ENCODE data around the gene MCM8.

MCM8 gene

GRCh38 chr20:5928836-5929715, 21.4 kb upstream of the MCM8 start:
- no peak overlapping the region for H3K9ac ChIP-seq (ENCODE audit: low read depth, low read length, poor library complexity)
- no peak overlapping the region for H4K8ac ChIP-seq (ENCODE audit: low read depth, low read length)
- no peaks in the 10 kb centered on the region for H3K79me1 ChIP-seq (ENCODE audit: low read depth, low read length)
- H3K9me3 ChIP-seq (replicated peaks in 1 of 2; ENCODE audit: control insufficient read depth in 2 of 2, insufficient read depth in 1 of 2, low read depth in 1 of 2, low read length in 2 of 2) = no peaks in the 10 kb centered on the region
- H3K4me2 ChIP-seq (ENCODE audit: insufficient read depth, low read length, poor library complexity, severe bottlenecking) = no peak overlapping the region
- no peak overlapping the region for H2AK5ac ChIP-seq (ENCODE audit: low read depth, low read length)
- H3K23ac ChIP-seq (ENCODE audit: low read depth, low read length, poor library complexity) = no peak overlapping the region
- no peak overlapping the region for H3K18ac ChIP-seq (ENCODE audit: low read length)
- H2BK5ac ChIP-seq (ENCODE audit: low read length) = no peak overlapping the region
- no peaks in the 10 kb centered on the region for H3K36me3 ChIP-seq (replicated peaks in 1 of 2; ENCODE audit: control insufficient read depth in 2 of 2, insufficient read depth in 2 of 2, low read length in 2 of 2)
- peaks cover 0 to 4% (median 0%) of the 10 kb centered on the region in 3 experiments for H3K27me3 ChIP-seq (ENCODE audit: control insufficient read depth in 3 of 3, insufficient read depth in 3 of 3, low read depth in 1 of 3, low read length in 3 of 3)
- H2BK15ac ChIP-seq (ENCODE audit: low read length) = no peak overlapping the region
- H3K14ac ChIP-seq (ENCODE audit: low read length) = no peak overlapping the region
- no peak overlapping the region for H2AFZ ChIP-seq (ENCODE audit: low read length)
- no peak for DNase-seq (ENCODE audit: low spot score)
- H3K4ac ChIP-seq (ENCODE audit: low read length) = no peak overlapping the region
- no CpG with 5 or more reads among the region's 8 CpGs for WGBS, 2 donors (ENCODE audit: extremely low coverage in 2 of 2, insufficient read length in 2 of 2, insufficient replicate concordance in 1 of 2)
- no peak overlapping the region for H3K4me3 ChIP-seq (ENCODE audit: low read length in 2 of 2)
- H2BK120ac ChIP-seq (ENCODE audit: low read depth, low read length) = no peak overlapping the region
- no peaks in the 10 kb centered on the region for H3K4me1 ChIP-seq (ENCODE audit: control insufficient read depth in 2 of 2, insufficient read depth in 1 of 2, low read depth in 1 of 2, low read length in 2 of 2)
- H2BK12ac ChIP-seq (ENCODE audit: low read length) = no peak overlapping the region
- no peak overlapping the region for H3K27ac ChIP-seq (replicated peaks; ENCODE audit: low read length)
- H4K91ac ChIP-seq (ENCODE audit: low read depth, low read length, poor library complexity) = no peak overlapping the region

- H2BK120ac ChIP-seq (ENCODE audit: low read depth, low read length) = no peak overlapping the region
- H3K9me3 ChIP-seq (replicated peaks in 1 of 2; ENCODE audit: control insufficient read depth in 2 of 2, insufficient read depth in 1 of 2, low read depth in 1 of 2, low read length in 2 of 2) = no peaks in the 10 kb centered on the region
- no peak overlapping the region for H3K4me3 ChIP-seq (ENCODE audit: low read length in 2 of 2)
- H2AFZ ChIP-seq (ENCODE audit: low read length) = no peak overlapping the region
- H3K18ac ChIP-seq (ENCODE audit: low read length) = no peak overlapping the region
- H4K91ac ChIP-seq (ENCODE audit: low read depth, low read length, poor library complexity) = no peak overlapping the region
- no peak for DNase-seq (ENCODE audit: low spot score)
- no peak overlapping the region for H4K8ac ChIP-seq (ENCODE audit: low read depth, low read length)
- H3K14ac ChIP-seq (ENCODE audit: low read length) = no peak overlapping the region
- no CpG with 5 or more reads among the region's 3 CpGs for WGBS, 2 donors (ENCODE audit: extremely low coverage in 2 of 2, insufficient read length in 2 of 2, insufficient replicate concordance in 1 of 2)
- H3K36me3 ChIP-seq (replicated peaks in 1 of 2; ENCODE audit: control insufficient read depth in 2 of 2, insufficient read depth in 2 of 2, low read length in 2 of 2) = no peaks in the 10 kb centered on the region
- no peak overlapping the region for H2AK5ac ChIP-seq (ENCODE audit: low read depth, low read length)
- no peak overlapping the region for H3K4me2 ChIP-seq (ENCODE audit: insufficient read depth, low read length, poor library complexity, severe bottlenecking)
- no peak overlapping the region for H2BK15ac ChIP-seq (ENCODE audit: low read length)
- H2BK5ac ChIP-seq (ENCODE audit: low read length) = no peak overlapping the region
- H3K4ac ChIP-seq (ENCODE audit: low read length) = no peak overlapping the region
- H3K4me1 ChIP-seq (ENCODE audit: control insufficient read depth in 2 of 2, insufficient read depth in 1 of 2, low read depth in 1 of 2, low read length in 2 of 2) = no peaks in the 10 kb centered on the region
- H3K23ac ChIP-seq (ENCODE audit: low read depth, low read length, poor library complexity) = no peak overlapping the region
- H2BK12ac ChIP-seq (ENCODE audit: low read length) = no peak overlapping the region
- H3K79me1 ChIP-seq (ENCODE audit: low read depth, low read length) = no peaks in the 10 kb centered on the region
- no peak overlapping the region for H3K9ac ChIP-seq (ENCODE audit: low read depth, low read length, poor library complexity)
- H3K27ac ChIP-seq (replicated peaks; ENCODE audit: low read length) = no peak overlapping the region
- peaks cover 0 to 4% (median 0%) of the 10 kb centered on the region in 3 experiments for H3K27me3 ChIP-seq (ENCODE audit: control insufficient read depth in 3 of 3, insufficient read depth in 3 of 3, low read depth in 1 of 3, low read length in 3 of 3)
Measured at GRCh38 chr20:5931411-5931810, 19.0 kb upstream of the MCM8 start.

- DNase-seq (ENCODE audit: low spot score) = no peak
- H2AFZ ChIP-seq (ENCODE audit: low read length) = no peak overlapping the region
Measured at GRCh38 chr20:5932796-5933195, 17.7 kb upstream of the MCM8 start.

GRCh38 chr20:5933802-5934436, 16.5 kb upstream of the MCM8 start:
- no peak overlapping the region for H2BK120ac ChIP-seq (ENCODE audit: low read depth, low read length)
- H3K4me1 ChIP-seq (ENCODE audit: control insufficient read depth in 2 of 2, insufficient read depth in 1 of 2, low read depth in 1 of 2, low read length in 2 of 2) = no peaks in the 10 kb centered on the region
- DNase-seq (ENCODE audit: low spot score) = no peak

More at GRCh38 chr20:5932796-5933195, 17.7 kb upstream of the MCM8 start:
- no peak overlapping the region for H2AK5ac ChIP-seq (ENCODE audit: low read depth, low read length)
- no peaks in the 10 kb centered on the region for H3K9me3 ChIP-seq (replicated peaks in 1 of 2; ENCODE audit: control insufficient read depth in 2 of 2, insufficient read depth in 1 of 2, low read depth in 1 of 2, low read length in 2 of 2)
- H3K36me3 ChIP-seq (replicated peaks in 1 of 2; ENCODE audit: control insufficient read depth in 2 of 2, insufficient read depth in 2 of 2, low read length in 2 of 2) = peaks cover 0 to 6% of the 10 kb centered on the region in 2 donors
- no peaks in the 10 kb centered on the region for H3K79me1 ChIP-seq (ENCODE audit: low read depth, low read length)
- H3K27ac ChIP-seq (replicated peaks; ENCODE audit: low read length) = no peak overlapping the region
- H3K4me2 ChIP-seq (ENCODE audit: insufficient read depth, low read length, poor library complexity, severe bottlenecking) = no peak overlapping the region
- no peak overlapping the region for H3K4ac ChIP-seq (ENCODE audit: low read length)
- no peak overlapping the region for H3K4me3 ChIP-seq (ENCODE audit: low read length in 2 of 2)
- no peaks in the 10 kb centered on the region for H3K4me1 ChIP-seq (ENCODE audit: control insufficient read depth in 2 of 2, insufficient read depth in 1 of 2, low read depth in 1 of 2, low read length in 2 of 2)
- no peak overlapping the region for H4K8ac ChIP-seq (ENCODE audit: low read depth, low read length)
- H3K9ac ChIP-seq (ENCODE audit: low read depth, low read length, poor library complexity) = no peak overlapping the region
- no CpG with 5 or more reads among the region's 3 CpGs for WGBS, 2 donors (ENCODE audit: extremely low coverage in 2 of 2, insufficient read length in 2 of 2, insufficient replicate concordance in 1 of 2)
- H4K91ac ChIP-seq (ENCODE audit: low read depth, low read length, poor library complexity) = no peak overlapping the region
- no peak overlapping the region for H3K18ac ChIP-seq (ENCODE audit: low read length)
- no peak overlapping the region for H2BK5ac ChIP-seq (ENCODE audit: low read length)
- H2BK12ac ChIP-seq (ENCODE audit: low read length) = no peak overlapping the region
- no peak overlapping the region for H2BK120ac ChIP-seq (ENCODE audit: low read depth, low read length)
- H2BK15ac ChIP-seq (ENCODE audit: low read length) = no peak overlapping the region
- peaks cover 0 to 2% (median 0%) of the 10 kb centered on the region in 3 experiments for H3K27me3 ChIP-seq (ENCODE audit: control insufficient read depth in 3 of 3, insufficient read depth in 3 of 3, low read depth in 1 of 3, low read length in 3 of 3)
- H3K14ac ChIP-seq (ENCODE audit: low read length) = no peak overlapping the region
- no peak overlapping the region for H3K23ac ChIP-seq (ENCODE audit: low read depth, low read length, poor library complexity)

More at GRCh38 chr20:5933802-5934436, 16.5 kb upstream of the MCM8 start:
- no peak overlapping the region for H3K4me2 ChIP-seq (ENCODE audit: insufficient read depth, low read length, poor library complexity, severe bottlenecking)
- no peak overlapping the region for H3K4me3 ChIP-seq (ENCODE audit: low read length in 2 of 2)
- no peak overlapping the region for H4K91ac ChIP-seq (ENCODE audit: low read depth, low read length, poor library complexity)
- no peak overlapping the region for H2BK15ac ChIP-seq (ENCODE audit: low read length)
- no peaks in the 10 kb centered on the region for H3K79me1 ChIP-seq (ENCODE audit: low read depth, low read length)
- no peak overlapping the region for H4K8ac ChIP-seq (ENCODE audit: low read depth, low read length)
- no peaks in the 10 kb centered on the region for H3K9me3 ChIP-seq (replicated peaks in 1 of 2; ENCODE audit: control insufficient read depth in 2 of 2, insufficient read depth in 1 of 2, low read depth in 1 of 2, low read length in 2 of 2)
- no peak overlapping the region for H2AFZ ChIP-seq (ENCODE audit: low read length)
- H3K23ac ChIP-seq (ENCODE audit: low read depth, low read length, poor library complexity) = no peak overlapping the region
- H3K9ac ChIP-seq (ENCODE audit: low read depth, low read length, poor library complexity) = no peak overlapping the region
- H3K27me3 ChIP-seq (ENCODE audit: control insufficient read depth in 3 of 3, insufficient read depth in 3 of 3, low read depth in 1 of 3, low read length in 3 of 3) = peaks cover 0 to 2% (median 0%) of the 10 kb centered on the region in 3 experiments
- no peak overlapping the region for H2BK12ac ChIP-seq (ENCODE audit: low read length)
- H3K27ac ChIP-seq (replicated peaks; ENCODE audit: low read length) = no peak overlapping the region
- no CpG with 5 or more reads among the region's 7 CpGs for WGBS, 2 donors (ENCODE audit: extremely low coverage in 2 of 2, insufficient read length in 2 of 2, insufficient replicate concordance in 1 of 2)
- H3K14ac ChIP-seq (ENCODE audit: low read length) = no peak overlapping the region
- H3K4ac ChIP-seq (ENCODE audit: low read length) = no peak overlapping the region
- no peak overlapping the region for H3K18ac ChIP-seq (ENCODE audit: low read length)
- no peak overlapping the region for H2AK5ac ChIP-seq (ENCODE audit: low read depth, low read length)
- no peak overlapping the region for H2BK5ac ChIP-seq (ENCODE audit: low read length)
- peaks cover 0 to 17% of the 10 kb centered on the region in 2 donors for H3K36me3 ChIP-seq (replicated peaks in 1 of 2; ENCODE audit: control insufficient read depth in 2 of 2, insufficient read depth in 2 of 2, low read length in 2 of 2)
